HepG2 (cell line): ENCODE measurements around the gene LMAN2. TPM values are rescaled to one million over a fixed set of nuclear protein-coding genes. Genes with fewer than 3 reads are reported as not detected.
A peak's percentile ranks its signal among the peaks of the same experiment; 100 is the strongest.

Experiments used
- BRCA1 ChIP-seq: sonication (generic); formaldehyde crosslinking; IDR thresholded peaks from 2 replicates; pipeline ENCODE4 v1.4.0; 2020; ENCODE audit warnings: missing genetic modification reagents
- BRF2 ChIP-seq: sonication (generic); formaldehyde crosslinking; IDR thresholded peaks from 2 replicates; pipeline ENCODE4 v1.8.1; 2022; ENCODE audit warnings: mild to moderate bottlenecking, missing genetic modification reagents
- CEBPB ChIP-seq: IDR thresholded peaks from 2 replicates; pipeline ENCODE4 v1.6.1; 2011; ENCODE audit warnings: low read depth, low read length, improper control_type of control experiment, borderline replicate concordance
- EHMT2 ChIP-seq: fragments of 200-600 bp; sonication (generic); IDR thresholded peaks from 2 replicates; pipeline ENCODE4 v1.7.0; 2017; ENCODE audit warnings: antibody characterized with exemption, low read depth, low read length, borderline replicate concordance
- ERF ChIP-seq: IDR thresholded peaks from 2 replicates; pipeline ENCODE4 v1.6.1; 2018; ENCODE audit warnings: missing biosample characterization, missing genetic modification reagents
- FOXJ3 ChIP-seq: sonication (generic); formaldehyde crosslinking; IDR thresholded peaks from 2 replicates; pipeline ENCODE4 v1.4.0; 2020; ENCODE audit warnings: missing genetic modification reagents, mild to moderate bottlenecking, borderline replicate concordance
- HDAC2 ChIP-seq: sonication (generic); formaldehyde crosslinking; IDR thresholded peaks from 2 replicates; pipeline ENCODE4 v1.4.0; 2020; ENCODE audit warnings: missing genetic modification reagents
- HIVEP1 ChIP-seq: sonication (generic); formaldehyde crosslinking; IDR thresholded peaks from 2 replicates; pipeline ENCODE4 v1.4.0; 2020; ENCODE audit warnings: mild to moderate bottlenecking, missing genetic modification reagents
- MIER3 ChIP-seq: IDR thresholded peaks from 2 replicates; pipeline ENCODE4 v1.6.1; 2016; ENCODE audit warnings: missing compliant biosample characterization, borderline replicate concordance
- NR0B2 ChIP-seq: sonication (generic); formaldehyde crosslinking; IDR thresholded peaks from 2 replicates; pipeline ENCODE4 v1.4.0; 2020; ENCODE audit warnings: mild to moderate bottlenecking, missing genetic modification reagents
- RBM22 ChIP-seq: fragments of 200-400 bp; formaldehyde crosslinking; optimal IDR thresholded peaks from 2 replicates; pipeline ENCODE3; 2017; ENCODE audit warnings: mild to moderate bottlenecking, low read length, moderate library complexity
- RELA ChIP-seq: sonication (generic); formaldehyde crosslinking; IDR thresholded peaks from 2 replicates; pipeline ENCODE4 v1.4.0; 2020; ENCODE audit warnings: missing genetic modification reagents
- SCMH1 ChIP-seq: sonication (generic); formaldehyde crosslinking; IDR thresholded peaks from 2 replicates; pipeline ENCODE4 v1.9.0; 2021; ENCODE audit warnings: missing genetic modification reagents, mild to moderate bottlenecking, borderline replicate concordance
- SIX4 ChIP-seq: sonication (generic); formaldehyde crosslinking; IDR thresholded peaks from 2 replicates; pipeline ENCODE4 v1.4.0; 2020; ENCODE audit warnings: missing genetic modification reagents
- SMAD9 ChIP-seq: sonication (generic); formaldehyde crosslinking; IDR thresholded peaks from 2 replicates; pipeline ENCODE4 v1.5.1; 2020; ENCODE audit warnings: mild to moderate bottlenecking, missing genetic modification reagents
- TRIM24 ChIP-seq: sonication (generic); formaldehyde crosslinking; IDR thresholded peaks from 2 replicates; pipeline ENCODE4 v1.8.0; 2022; ENCODE audit warnings: mild to moderate bottlenecking, missing genetic modification reagents
- U2AF1 ChIP-seq: fragments of 200-400 bp; formaldehyde crosslinking; optimal IDR thresholded peaks from 2 replicates; pipeline ENCODE3; 2017; ENCODE audit warnings: mild to moderate bottlenecking, low read depth, low read length
- ZBTB3 ChIP-seq: sonication (generic); formaldehyde crosslinking; IDR thresholded peaks from 2 replicates; pipeline ENCODE4 v1.4.0; 2020; ENCODE audit warnings: low read depth, mild to moderate bottlenecking, moderate library complexity, missing genetic modification reagents, borderline replicate concordance
- ZNF10 ChIP-seq: sonication (generic); formaldehyde crosslinking; IDR thresholded peaks from 2 replicates; pipeline ENCODE4 v1.4.0; 2020; ENCODE audit warnings: mild to moderate bottlenecking, low read depth, missing genetic modification reagents, borderline replicate concordance
- ZNF136 ChIP-seq: sonication (generic); formaldehyde crosslinking; IDR thresholded peaks from 2 replicates; pipeline ENCODE4 v1.8.1; 2022; ENCODE audit warnings: low read depth, mild to moderate bottlenecking, moderate library complexity, missing genetic modification reagents
- ZNF225 ChIP-seq: sonication (generic); formaldehyde crosslinking; IDR thresholded peaks from 2 replicates; pipeline ENCODE4 v1.4.0; 2020; ENCODE audit warnings: mild to moderate bottlenecking, missing genetic modification reagents
- ZNF260 ChIP-seq: sonication (generic); formaldehyde crosslinking; IDR thresholded peaks from 2 replicates; pipeline ENCODE4 v1.4.0; 2020; ENCODE audit warnings: missing genetic modification reagents, low read depth, mild to moderate bottlenecking, borderline replicate concordance
- ZNF687 ChIP-seq: sonication (generic); formaldehyde crosslinking; IDR thresholded peaks from 2 replicates; pipeline ENCODE4 v1.5.1; 2020; ENCODE audit warnings: mild to moderate bottlenecking, missing genetic modification reagents, moderate library complexity
- ZNF713 ChIP-seq: sonication (generic); formaldehyde crosslinking; IDR thresholded peaks from 2 replicates; pipeline ENCODE4 v1.4.0; 2020; ENCODE audit warnings: mild to moderate bottlenecking, missing genetic modification reagents
- ZNF782 ChIP-seq: sonication (generic); formaldehyde crosslinking; IDR thresholded peaks from 2 replicates; pipeline ENCODE4 v1.4.0; 2020; ENCODE audit warnings: missing genetic modification reagents, mild to moderate bottlenecking, borderline replicate concordance
- polyA plus RNA-seq, 8 experiments: library from polyadenylated mRNA; depleted of rRNA in 3 of 8; stranded (reverse) in 7 of 8; unstranded in 1 of 8; fragments of >200 nt; fragmentation: Illumina TruSeq in 4 of 8; extraction: Trizol in 4 of 8; gene quantifications; 2 replicates each; pipeline versions ENCODE4 v1.2.1 to v1.2.3, GENCODE V29; 2011 to 2016; ENCODE audit warnings: low read depth in 4 of 8, missing spikeins in 1 of 8, mixed read lengths in 1 of 8; ENCODE audit not compliant: insufficient read depth in 1 of 8
- total RNA-seq, 5 experiments: library from RNA; depleted of rRNA; stranded (reverse); fragments of >200 nt; fragmentation: Illumina TruSeq; extraction: Trizol; gene quantifications; 2 replicates each; pipeline ENCODE4 v1.2.3, GENCODE V29; 2016; ENCODE audit warnings: low read depth in 1 of 5

The LMAN2 gene
- total and polyA plus RNA-seq, 2 of the 13 experiments (the other 11 are each of a cell fraction or from before 2014, with no cell fraction given): 191 to 197 TPM

GRCh38 chr5:177378884-177379883 is 27.7 kb upstream of the LMAN2 start (continued):
- TF ChIP-seq BRF2 (CRISPR knock-in tag) (no peak), ZNF225 (CRISPR knock-in tag) (no peak), FOXJ3 (CRISPR knock-in tag) (peak; percentile 73), RELA (CRISPR knock-in tag) (no peak), MIER3 (CRISPR knock-in tag) (0 out of 2 replicates have a peak, but pooled peaks have one; percentile 44), HIVEP1 (CRISPR knock-in tag) (no peak), ZNF260 (CRISPR knock-in tag) (no peak), ZNF713 (CRISPR knock-in tag) (no peak), SCMH1 (CRISPR knock-in tag) (no peak), TRIM24 (CRISPR knock-in tag) (no peak), BRCA1 (CRISPR knock-in tag) (peak; percentile 55; the same call in 1 of the 2 replicates), CEBPB (no peak), ZNF10 (CRISPR knock-in tag) (no peak), NR0B2 (no peak), HDAC2 (CRISPR knock-in tag) (peak; percentile 58), ZNF782 (CRISPR knock-in tag) (no peak), ZBTB3 (CRISPR knock-in tag) (no peak; the same call in 1 of the 2 replicates), ERF (CRISPR knock-in tag) (peak; percentile 62; the same call in 1 of the 2 replicates), ZNF687 (CRISPR knock-in tag) (peak; percentile 90), SMAD9 (CRISPR knock-in tag) (no peak), SIX4 (CRISPR knock-in tag) (0 out of 2 replicates have a peak, but pooled peaks have one; percentile 21), ZNF136 (no peak), RBM22 (no peak), U2AF1 (no peak), EHMT2 (no peak)
